H9 (cell line): ENCODE measurements around the gene FOXP2. TPM values are rescaled to one million over a fixed set of nuclear protein-coding genes. Genes with fewer than 3 reads are reported as not detected.

Experiments used
- DNase-seq: peaks from one replicate; pipeline ENCODE4 v3.0.0-alpha.2; 2017
- H2AFZ ChIP-seq: one replicate; pipeline ENCODE4 v1.6.1; 2013; ENCODE audit warnings: mild to moderate bottlenecking, low read length, control low read depth, moderate library complexity
- H2AK5ac ChIP-seq: 2 replicates; pipeline ENCODE4 v1.6.1; 2013; ENCODE audit warnings: low read length, control low read depth, mixed read lengths; ENCODE audit not compliant: insufficient read length
- H2BK120ac ChIP-seq: one replicate; pipeline ENCODE4 v1.6.1; 2013; ENCODE audit warnings: low read depth, mild to moderate bottlenecking, low read length, control low read depth, inconsistent platforms; ENCODE audit not compliant: poor library complexity, severe bottlenecking
- H2BK12ac ChIP-seq: 2 replicates; pipeline ENCODE4 v1.6.1; 2013; ENCODE audit warnings: low read length, control low read depth, mixed read lengths, low read depth; ENCODE audit not compliant: insufficient read length
- H2BK15ac ChIP-seq: 2 replicates; pipeline ENCODE4 v1.6.1; 2013; ENCODE audit warnings: low read depth, low read length, control low read depth
- H2BK20ac ChIP-seq: one replicate; pipeline ENCODE4 v1.6.1; 2013; ENCODE audit warnings: low read depth, mild to moderate bottlenecking, low read length, control low read depth, inconsistent platforms; ENCODE audit not compliant: poor library complexity, severe bottlenecking
- H2BK5ac ChIP-seq: 2 replicates; pipeline ENCODE4 v1.6.1; 2013; ENCODE audit warnings: low read length, control low read depth, mixed read lengths; ENCODE audit not compliant: insufficient read length
- H3K14ac ChIP-seq: 2 replicates; pipeline ENCODE4 v1.6.1; 2013; ENCODE audit warnings: low read length, control low read depth; ENCODE audit not compliant: insufficient read depth
- H3K18ac ChIP-seq: 2 replicates; pipeline ENCODE4 v1.6.1; 2013; ENCODE audit warnings: low read depth, mild to moderate bottlenecking, mixed read lengths, low read length, control low read depth; ENCODE audit not compliant: insufficient read length
- H3K23ac ChIP-seq: 2 replicates; pipeline ENCODE4 v1.6.1; 2013; ENCODE audit warnings: low read length, control low read depth, mixed read lengths, low read depth; ENCODE audit not compliant: insufficient read length
- H3K23me2 ChIP-seq: 2 replicates; pipeline ENCODE4 v1.6.1; 2013; ENCODE audit warnings: low read depth, mild to moderate bottlenecking, mixed read lengths, low read length, control low read depth; ENCODE audit not compliant: insufficient read length, poor library complexity, severe bottlenecking
- H3K27ac ChIP-seq: 2 replicates; pipeline ENCODE4 v1.5.1; 2013; ENCODE audit warnings: low read length, control low read depth, mixed read lengths, low read depth; ENCODE audit not compliant: insufficient read length
- H3K27me3 ChIP-seq: 2 replicates; pipeline ENCODE4 v1.6.1; 2013; ENCODE audit warnings: low read length, control low read depth, inconsistent platforms; ENCODE audit not compliant: insufficient read depth
- H3K4ac ChIP-seq: 2 replicates; pipeline ENCODE4 v1.6.1; 2013; ENCODE audit warnings: low read depth, mild to moderate bottlenecking, control low read depth, inconsistent platforms, low read length, moderate library complexity
- H3K4me1 ChIP-seq: 2 replicates; pipeline ENCODE4 v1.6.1; 2013; ENCODE audit warnings: low read length, control low read depth, inconsistent platforms; ENCODE audit not compliant: insufficient read depth
- H3K4me2 ChIP-seq: 2 replicates; pipeline ENCODE4 v1.6.1; 2013; ENCODE audit warnings: low read length, control low read depth, mixed read lengths; ENCODE audit not compliant: insufficient read length, insufficient read depth
- H3K56ac ChIP-seq: 2 replicates; pipeline ENCODE4 v1.6.1; 2013; ENCODE audit warnings: low read depth, mild to moderate bottlenecking, mixed read lengths, low read length, control low read depth; ENCODE audit not compliant: insufficient read length
- H3K79me1 ChIP-seq: 2 replicates; pipeline ENCODE4 v1.6.1; 2013; ENCODE audit warnings: low read depth, mild to moderate bottlenecking, moderate library complexity, low read length, control low read depth, inconsistent platforms; ENCODE audit not compliant: insufficient read depth, poor library complexity, severe bottlenecking
- H3K79me2 ChIP-seq: 2 replicates; pipeline ENCODE4 v1.6.1; 2013; ENCODE audit warnings: low read length, control low read depth, inconsistent platforms; ENCODE audit not compliant: insufficient read depth
- H3K9ac ChIP-seq: 2 replicates; pipeline ENCODE4 v1.6.1; 2013; ENCODE audit warnings: low read length, control low read depth, mixed read lengths; ENCODE audit not compliant: insufficient read length; ENCODE audit errors: extremely low read depth
- H3K9me3 ChIP-seq: one replicate; pipeline ENCODE4 v1.6.1; 2013; ENCODE audit warnings: low read depth, low read length, inconsistent platforms; ENCODE audit not compliant: control insufficient read depth
- H3T11ph ChIP-seq: one replicate; pipeline ENCODE4 v1.6.1; 2013; ENCODE audit warnings: mild to moderate bottlenecking, low read length, control low read depth, inconsistent platforms
- H4K20me1 ChIP-seq: one replicate; pipeline ENCODE4 v1.6.1; 2013; ENCODE audit not compliant: control insufficient read depth, insufficient read length, insufficient read depth
- H4K5ac ChIP-seq: 2 replicates; pipeline ENCODE4 v1.6.1; 2013; ENCODE audit warnings: low read depth, mild to moderate bottlenecking, mixed read lengths, low read length, control low read depth; ENCODE audit not compliant: insufficient read length
- H4K8ac ChIP-seq: replicated peaks from 2 replicates; pipeline ENCODE4 v1.6.1; 2013; ENCODE audit warnings: low read length, control low read depth, mixed read lengths, low read depth; ENCODE audit not compliant: insufficient read length
- H4K91ac ChIP-seq: 2 replicates; pipeline ENCODE4 v1.6.1; 2013; ENCODE audit warnings: low read depth, mild to moderate bottlenecking, moderate library complexity, mixed read lengths, low read length, control low read depth; ENCODE audit not compliant: insufficient read length
- H3K27ac Mint-ChIP-seq, 3 experiments: 2 replicates in 2 of 3; 3 replicates in 1 of 3; pipeline ENCODE4 v1.8.0; 2020 to 2021; ENCODE audit warnings: mixed read lengths in 3 of 3, mild to moderate bottlenecking in 1 of 3, moderate library complexity in 1 of 3
- H3K27me3 Mint-ChIP-seq: 2 replicates; pipeline ENCODE4 v1.8.0; 2021; ENCODE audit warnings: low read depth, mild to moderate bottlenecking, moderate library complexity, mixed read lengths
- H3K36me3 Mint-ChIP-seq, 3 experiments: 2 replicates in 2 of 3; 3 replicates in 1 of 3; pipeline ENCODE4 v1.8.0; 2020 to 2021; ENCODE audit warnings: low read depth in 3 of 3, mixed read lengths in 3 of 3; ENCODE audit not compliant: insufficient read depth in 1 of 3
- H3K4me1 Mint-ChIP-seq, 2 experiments: 2 replicates each; pipeline ENCODE4 v1.8.0; 2020; ENCODE audit warnings: mixed read lengths in 2 of 2
- H3K4me3 Mint-ChIP-seq, 2 experiments: 2 replicates in 1 of 2; 3 replicates in 1 of 2; pipeline ENCODE4 v1.8.0; 2020 to 2021; ENCODE audit warnings: mild to moderate bottlenecking in 2 of 2, mixed read lengths in 2 of 2, moderate library complexity in 1 of 2
- H3K9me3 Mint-ChIP-seq, 2 experiments: 2 replicates in 1 of 2; 3 replicates in 1 of 2; pipeline ENCODE4 v1.8.0; 2020; ENCODE audit warnings: mild to moderate bottlenecking in 2 of 2, mixed read lengths in 2 of 2, moderate library complexity in 1 of 2
- CTCF ChIP-seq: fragments of 200-600 bp; sonication (generic); conservative IDR thresholded peaks from 3 replicates; pipeline ENCODE4 v1.8.0; 2021; ENCODE audit warnings: antibody characterized with exemption, mild to moderate bottlenecking
- WGBS: extraction: QIAGEN DNeasy Blood & Tissue Kit; methylation state at CpG from one replicate; pipeline ENCODE4 v1.1.7; 2013; ENCODE audit warnings: missing lambda C conversion rate, low lambda C conversion rate, mixed read lengths; ENCODE audit not compliant: insufficient read length; ENCODE audit errors: extremely low coverage; 5-methylcytosine and 5-hydroxymethylcytosine counted together
- total RNA-seq: library from RNA; stranded (reverse); gene quantifications from 2 replicates; pipeline ENCODE4 v1.2.1, GENCODE V29; 2021

Gene FOXP2
- total RNA-seq, 1 experiment from 2014 or later, result not detected

- no peak for TF ChIP-seq CTCF
- H2AFZ ChIP-seq, result no peak overlapping the region
Measured at GRCh38 chr7:114574384-114574783, 159.8 kb downstream of the FOXP2 start.

More at GRCh38 chr7:114574384-114574783, 159.8 kb downstream of the FOXP2 start:
- Histone ChIP-seq H2AK5ac (no peak overlapping the region), H3K9me3 (no peaks in the 10 kb centered on the region), H3K18ac (no peak overlapping the region), H3K56ac (no peak overlapping the region), H4K8ac (no peak overlapping the region), H2BK5ac (no peak overlapping the region), H3K27ac (no peak overlapping the region), H3K4me2 (no peak overlapping the region), H2BK120ac (no peak overlapping the region), H2BK12ac (no peak overlapping the region), H3K4ac (no peak overlapping the region), H3K4me1 (no peaks in the 10 kb centered on the region), H3K23me2 (no peaks in the 10 kb centered on the region), H4K20me1 (no peaks in the 10 kb centered on the region), H3K23ac (no peak overlapping the region), H3K27me3 (no peaks in the 10 kb centered on the region), H4K91ac (no peak overlapping the region), H3K79me2 (no peaks in the 10 kb centered on the region), H2BK15ac (no peak overlapping the region), H2BK20ac (no peak overlapping the region), H4K5ac (no peak overlapping the region), H3K14ac (no peak overlapping the region), H3K79me1 (no peaks in the 10 kb centered on the region), H3K9ac (no peak overlapping the region), H3T11ph (no peak overlapping the region)
- Mint-ChIP-seq H3K4me1 (no peaks in the 10 kb centered on the region; a peak in 1 of 4 replicates), H3K27ac (no peak overlapping the region), H3K4me3 (no peak overlapping the region), H3K36me3 (no peaks in the 10 kb centered on the region), H3K27me3 (no peaks in the 10 kb centered on the region), H3K9me3 (no peaks in the 10 kb centered on the region)
- no CpG with 5 or more reads among the region's 2 CpGs for WGBS
- DNase-seq, result no peak
